Large intestine (tissue), 1 donor: ENCODE data around the gene WDR72. TPM values are rescaled to one million over a fixed set of nuclear protein-coding genes. Genes with fewer than 3 reads are reported as not detected.

Experiments used
- polyA plus RNA-seq: library from polyadenylated mRNA; unstranded; fragments of 120-200 nt; gene quantifications from one replicate; pipeline ENCODE4 v1.2.1, GENCODE V29; 2013

WDR72 gene
- polyA plus RNA-seq, 1 donor, result 0.75 TPM

Other genes with a start within 250 kb of the WDR72 start
- gene UNC13C, start 218.8 kb upstream of the WDR72 start, polyA plus RNA-seq, result 1.1 TPM